Endometrium (tissue), 2 donors: Measurements from ENCODE around the gene GRHL1.
"Not testable (repeated sequence)": the region's sequence is repeated elsewhere in the genome, so short reads cannot be mapped to it uniquely, and the experiment has no call there.

ENCODE experiments used
- FAIRE-seq: peaks from 2 replicates; lab custom pipeline; 2012; peaks lifted over from hg19 to GRCh38; lab: Jason Lieb, UNC
- donor health status: control.
- donor health status: control.

GRHL1 gene

GRCh38 chr2:9951522-9952285 lies at the start of gene GRHL1:
Gene GRHL1, plus strand, starts transcription at chr2:9951693. Its CDS starts 141 bp downstream, at chr2:9951834.
- FAIRE-seq = no peak

- no peak for FAIRE-seq
Observed at GRCh38 chr2:9905413-9905812, 46.1 kb upstream of the GRHL1 start.

GRCh38 chr2:9907402-9907801 lies 44.1 kb upstream of the GRHL1 start:
- FAIRE-seq = no peak

GRCh38 chr2:9908639-9909038 lies 42.9 kb upstream of the GRHL1 start:
- no peak for FAIRE-seq

GRCh38 chr2:9909106-9909505 lies 42.4 kb upstream of the GRHL1 start:
- FAIRE-seq = no peak

- no peak for FAIRE-seq
Observed at GRCh38 chr2:9910699-9911098, 40.8 kb upstream of the GRHL1 start.

GRCh38 chr2:9912468-9912867 lies 39.0 kb upstream of the GRHL1 start:
- no peak for FAIRE-seq

GRCh38 chr2:9914384-9915065 lies 37.0 kb upstream of the GRHL1 start:
- no peak for FAIRE-seq

GRCh38 chr2:9918275-9918674 lies 33.2 kb upstream of the GRHL1 start:
- FAIRE-seq = no peak

GRCh38 chr2:9919512-9919911 lies 32.0 kb upstream of the GRHL1 start:
- FAIRE-seq = no peak

GRCh38 chr2:9927020-9927419 lies 24.5 kb upstream of the GRHL1 start:
- not testable (repeated sequence) for FAIRE-seq

- FAIRE-seq = no peak
Observed at GRCh38 chr2:9937258-9937657, 14.2 kb upstream of the GRHL1 start.

- FAIRE-seq = no peak
Observed at GRCh38 chr2:9937968-9938367, 13.5 kb upstream of the GRHL1 start.

GRCh38 chr2:9939587-9940485 lies 11.7 kb upstream of the GRHL1 start:
- no peak for FAIRE-seq

GRCh38 chr2:9941196-9941995 lies 10.1 kb upstream of the GRHL1 start:
- FAIRE-seq = no peak

GRCh38 chr2:9941996-9942390 lies 9.5 kb upstream of the GRHL1 start:
- no peak for FAIRE-seq

GRCh38 chr2:9944330-9944758 lies 7.1 kb upstream of the GRHL1 start:
- FAIRE-seq = no peak

- FAIRE-seq = no peak
Observed at GRCh38 chr2:9945596-9945995, 5.9 kb upstream of the GRHL1 start.

GRCh38 chr2:9946076-9946475 lies 5.4 kb upstream of the GRHL1 start:
- no peak for FAIRE-seq

- FAIRE-seq = no peak
Observed at GRCh38 chr2:9946818-9947217, 4.7 kb upstream of the GRHL1 start.

GRCh38 chr2:9948721-9949120 lies 2.8 kb upstream of the GRHL1 start:
- FAIRE-seq = no peak
